B cell (primary cell): ENCODE measurements around the gene RAD51B.

Experiments
- EZH2 ChIP-seq: IDR thresholded peaks from 2 replicates; pipeline ENCODE4 v1.6.1; 2012; ENCODE audit warnings: borderline replicate concordance, low read depth, mild to moderate bottlenecking, moderate library complexity, low read length; ENCODE audit not compliant: insufficient read depth, poor library complexity, severe bottlenecking
- TF ChIP-seq, protein P1 (sequence below): fragments of 200-600 bp; IDR thresholded peaks from one replicate; pipeline ENCODE4 v1.8.0; 2022; ENCODE audit warnings: antibody characterized with exemption, mild to moderate bottlenecking

DNA sequence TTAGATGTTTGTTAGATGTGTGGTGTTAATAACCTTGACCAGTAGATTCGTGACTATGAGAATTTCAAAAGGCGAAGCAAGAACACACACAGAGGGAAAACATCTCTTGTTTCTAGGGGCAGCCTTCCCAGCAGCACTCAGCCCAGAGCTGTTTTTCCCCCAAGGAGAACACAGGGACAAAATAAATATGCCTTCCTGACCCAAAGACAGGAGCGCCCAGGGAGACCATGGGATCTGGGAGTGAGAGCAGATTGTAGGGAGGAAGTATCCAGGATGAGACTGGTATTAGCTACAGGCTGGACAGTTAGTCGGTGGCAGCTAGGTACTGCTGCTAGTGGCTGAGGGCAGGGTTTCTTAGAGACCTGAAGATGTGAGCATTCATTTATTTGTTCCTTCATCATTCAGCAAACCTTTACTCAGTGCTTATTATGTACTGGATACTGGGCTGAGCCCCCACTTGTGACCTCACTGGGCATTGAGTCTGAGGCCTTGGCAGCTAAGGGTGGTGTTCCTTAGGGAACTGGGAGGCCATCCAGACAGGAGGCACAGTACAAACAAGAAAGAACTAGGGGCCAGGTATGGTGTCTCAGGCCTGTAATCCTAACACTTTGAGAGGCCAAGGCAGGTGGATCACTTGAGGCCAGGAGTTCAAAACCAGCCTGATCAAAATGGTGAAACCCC is 503.5 kb downstream of the RAD51B start:
- TF ChIP-seq, protein P1, sequence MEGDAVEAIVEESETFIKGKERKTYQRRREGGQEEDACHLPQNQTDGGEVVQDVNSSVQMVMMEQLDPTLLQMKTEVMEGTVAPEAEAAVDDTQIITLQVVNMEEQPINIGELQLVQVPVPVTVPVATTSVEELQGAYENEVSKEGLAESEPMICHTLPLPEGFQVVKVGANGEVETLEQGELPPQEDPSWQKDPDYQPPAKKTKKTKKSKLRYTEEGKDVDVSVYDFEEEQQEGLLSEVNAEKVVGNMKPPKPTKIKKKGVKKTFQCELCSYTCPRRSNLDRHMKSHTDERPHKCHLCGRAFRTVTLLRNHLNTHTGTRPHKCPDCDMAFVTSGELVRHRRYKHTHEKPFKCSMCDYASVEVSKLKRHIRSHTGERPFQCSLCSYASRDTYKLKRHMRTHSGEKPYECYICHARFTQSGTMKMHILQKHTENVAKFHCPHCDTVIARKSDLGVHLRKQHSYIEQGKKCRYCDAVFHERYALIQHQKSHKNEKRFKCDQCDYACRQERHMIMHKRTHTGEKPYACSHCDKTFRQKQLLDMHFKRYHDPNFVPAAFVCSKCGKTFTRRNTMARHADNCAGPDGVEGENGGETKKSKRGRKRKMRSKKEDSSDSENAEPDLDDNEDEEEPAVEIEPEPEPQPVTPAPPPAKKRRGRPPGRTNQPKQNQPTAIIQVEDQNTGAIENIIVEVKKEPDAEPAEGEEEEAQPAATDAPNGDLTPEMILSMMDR = no peak
- no peak for TF ChIP-seq EZH2
